SU-DHL-6 (cell line): ENCODE measurements around the gene MAN1A2.
"Not testable (repeated sequence)": the region's sequence is repeated elsewhere in the genome, so short reads cannot be mapped to it uniquely, and the experiment has no call there.

Source experiments
- H2AFZ ChIP-seq: fragments of 200-600 bp; sonication (generic); 2 replicates; pipeline ENCODE4 v1.6.1; 2014; ENCODE audit warnings: low read depth, mild to moderate bottlenecking, moderate library complexity, mixed read lengths, antibody characterized with exemption, low read length; ENCODE audit not compliant: severe bottlenecking
- H3F3A ChIP-seq: fragments of 200-600 bp; shearing (Covaris generic); 2 replicates; pipeline ENCODE4 v1.6.0; 2016; ENCODE audit warnings: antibody characterized with exemption, mild to moderate bottlenecking; ENCODE audit not compliant: insufficient read depth
- H3K27ac ChIP-seq: fragments of 200-600 bp; sonication (generic); 2 replicates; pipeline ENCODE4 v1.5.1; 2016; ENCODE audit warnings: low read depth, mild to moderate bottlenecking, low read length, moderate library complexity, mixed read lengths
- H3K27me3 ChIP-seq: fragments of 200-600 bp; sonication (generic), shearing (Covaris generic); 2 replicates; pipeline ENCODE4 v1.6.0; 2014; ENCODE audit warnings: mild to moderate bottlenecking, low read length
- H3K36me3 ChIP-seq: fragments of 200-600 bp; sonication (generic); 2 replicates; pipeline ENCODE4 v1.6.1; 2014; ENCODE audit warnings: mild to moderate bottlenecking, low read length, mixed read lengths
- H3K4me2 ChIP-seq: fragments of 300-600, 200-600 bp; shearing (Covaris generic), sonication (generic); 2 replicates; pipeline ENCODE4 v1.6.0; 2014; ENCODE audit warnings: low read length, low read depth, mild to moderate bottlenecking; ENCODE audit not compliant: poor library complexity, severe bottlenecking
- H3K4me3 ChIP-seq: fragments of 200-600 bp; sonication (generic); 2 replicates; pipeline ENCODE4 v1.5.1; 2014; ENCODE audit warnings: antibody characterized with exemption, low read length, mild to moderate bottlenecking, mixed read lengths; ENCODE audit not compliant: insufficient read depth, poor library complexity, severe bottlenecking
- H3K79me2 ChIP-seq: fragments of 200-600 bp; sonication (generic); 2 replicates; pipeline ENCODE4 v1.6.1; 2014; ENCODE audit warnings: mild to moderate bottlenecking, low read length, moderate library complexity; ENCODE audit not compliant: insufficient read depth
- H3K9ac ChIP-seq: fragments of 200-600 bp; sonication (generic); 2 replicates; pipeline ENCODE4 v1.7.0; 2014; ENCODE audit warnings: mild to moderate bottlenecking, low read length
- H3K9me2 ChIP-seq: fragments of 200-600 bp; sonication (generic); replicated peaks from 2 replicates; pipeline ENCODE4 v1.6.1; 2014; ENCODE audit warnings: low read length; ENCODE audit not compliant: insufficient read depth
- H3K9me3 ChIP-seq: fragments of 200-600 bp; sonication (generic); 2 replicates; pipeline ENCODE4 v1.6.1; 2014; ENCODE audit warnings: low read length, mixed read lengths; ENCODE audit not compliant: insufficient read depth
- H4K20me1 ChIP-seq: fragments of 200-600 bp; sonication (generic); 2 replicates; pipeline ENCODE4 v1.6.1; 2014; ENCODE audit warnings: low read depth, mild to moderate bottlenecking, antibody characterized with exemption, low read length, moderate library complexity, mixed read lengths
- CTCF ChIP-seq: fragments of 200-600 bp; sonication (generic); IDR thresholded peaks from one replicate; pipeline ENCODE4 v1.5.1; 2017; ENCODE audit warnings: antibody characterized with exemption, mild to moderate bottlenecking, low read length, moderate library complexity; ENCODE audit not compliant: insufficient read depth, poor library complexity, severe bottlenecking
- EZH2phosphoT487 ChIP-seq: fragments of 200-600 bp; sonication (generic), shearing (Covaris generic); conservative IDR thresholded peaks from 2 replicates; pipeline ENCODE4 v1.6.1; 2018; ENCODE audit warnings: mild to moderate bottlenecking, antibody characterized with exemption, low read length, moderate library complexity, mixed read lengths

The MAN1A2 gene

DNA sequence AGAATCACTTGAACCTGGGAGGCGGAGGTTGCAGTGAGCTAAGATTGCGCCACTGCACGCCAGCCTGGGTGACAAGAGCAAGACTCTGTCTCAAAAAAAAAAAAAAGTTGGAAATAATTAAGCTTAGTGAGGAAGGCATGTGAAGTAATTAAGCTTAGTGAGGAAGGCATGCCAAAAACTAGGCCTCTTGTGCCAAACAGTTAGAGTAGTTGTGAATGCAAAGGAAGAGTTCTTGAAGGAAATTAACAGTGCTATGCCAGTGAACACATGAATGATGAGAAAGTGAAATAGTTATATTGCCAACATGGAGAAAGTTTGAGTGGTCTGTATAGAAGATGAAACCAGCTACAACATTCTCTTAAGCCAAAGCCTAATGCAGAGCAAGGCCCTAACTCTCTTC, 85.0 kb downstream of the MAN1A2 start:
- Histone ChIP-seq H3K4me3 (no peak overlapping the region), H3K9me2 (no peaks in the 10 kb centered on the region), H3K27me3 (no peaks in the 10 kb centered on the region), H4K20me1 (no peaks in the 10 kb centered on the region; the same call in 1 of the 2 replicates), H3K79me2 (no peaks in the 10 kb centered on the region), H3K9me3 (no peaks in the 10 kb centered on the region), H3K9ac (no peak overlapping the region), H3F3A (no peaks in the 10 kb centered on the region), H2AFZ (no peak overlapping the region), H3K27ac (no peak overlapping the region), H3K4me2 (no peak overlapping the region), H3K36me3 (no peaks in the 10 kb centered on the region)
- TF ChIP-seq CTCF = no peak
- TF ChIP-seq EZH2phosphoT487 = no peak

- Histone ChIP-seq H3K4me2 (no peak overlapping the region), H3K9me2 (no peaks in the 10 kb centered on the region), H3K4me3 (no peak overlapping the region), H4K20me1 (no peaks in the 10 kb centered on the region; the same call in 1 of the 2 replicates), H2AFZ (no peak overlapping the region), H3K27me3 (no peaks in the 10 kb centered on the region), H3K9ac (no peak overlapping the region), H3K9me3 (no peaks in the 10 kb centered on the region), H3K36me3 (no peaks in the 10 kb centered on the region), H3F3A (no peaks in the 10 kb centered on the region), H3K27ac (no peak overlapping the region), H3K79me2 (no peaks in the 10 kb centered on the region)
- TF ChIP-seq EZH2phosphoT487 (no peak), CTCF (no peak)
These were observed 86.7 kb downstream of the MAN1A2 start for GRCh38 chr1:117453958-117454357.

GRCh38 chr1:117458410-117458809, 91.2 kb downstream of the MAN1A2 start:
- H2AFZ ChIP-seq, H3F3A ChIP-seq, H3K9me2 ChIP-seq, H3K79me2 ChIP-seq, H4K20me1 ChIP-seq, H3K27ac ChIP-seq, H3K4me2 ChIP-seq, H3K4me3 ChIP-seq, H3K9ac ChIP-seq, H3K9me3 ChIP-seq, H3K27me3 ChIP-seq, H3K36me3 ChIP-seq: not testable (repeated sequence)

GRCh38 chr1:117466761-117467160, 99.5 kb downstream of the MAN1A2 start:
- peaks cover 7% of the 10 kb centered on the region; the same call in 1 of the 2 replicates for H3K36me3 ChIP-seq
- H3K27ac ChIP-seq = no peak overlapping the region
- H4K20me1 ChIP-seq = no peaks in the 10 kb centered on the region
- H3K9me3 ChIP-seq = no peaks in the 10 kb centered on the region
- no peak overlapping the region for H3K9ac ChIP-seq
- no peak overlapping the region for H3K4me2 ChIP-seq
- no peak overlapping the region for H2AFZ ChIP-seq
- H3K4me3 ChIP-seq = no peak overlapping the region
- no peaks in the 10 kb centered on the region for H3K79me2 ChIP-seq
- no peaks in the 10 kb centered on the region for H3K27me3 ChIP-seq
- no peak for TF ChIP-seq CTCF
- TF ChIP-seq EZH2phosphoT487 = no peak
- no peaks in the 10 kb centered on the region for H3F3A ChIP-seq
- no peaks in the 10 kb centered on the region for H3K9me2 ChIP-seq
